GF-D8 (cell line): ENCODE results near the gene MGRN1.

Experiments used
- DNase-seq: peaks from one replicate; lab custom pipeline; 2025; lab: John Stamatoyannopoulos, UW

The MGRN1 gene

GRCh38 chr16:4624015-4624826 is at the start of gene MGRN1:
Gene MGRN1 (plus strand): TSS chr16:4624826. CDS start chr16:4624961, 135 bp downstream.
- DNase-seq: peak; percentile 86

- peak; percentile 42 for DNase-seq
These were observed 49.5 kb upstream of the MGRN1 start for GRCh38 chr16:4574919-4575705.

GRCh38 chr16:4576008-4576407 is 48.6 kb upstream of the MGRN1 start:
- DNase-seq: no peak

GRCh38 chr16:4578961-4579530 is 45.6 kb upstream of the MGRN1 start:
- DNase-seq: no peak

GRCh38 chr16:4580250-4580649 is 44.4 kb upstream of the MGRN1 start:
- no peak for DNase-seq

- DNase-seq: peak; percentile 78
These were observed 40.7 kb upstream of the MGRN1 start for GRCh38 chr16:4583906-4584305.

GRCh38 chr16:4586291-4586690 is 38.3 kb upstream of the MGRN1 start:
- DNase-seq: no peak

GRCh38 chr16:4588386-4588785 is 36.2 kb upstream of the MGRN1 start:
- no peak for DNase-seq

GRCh38 chr16:4588961-4589360 is 35.7 kb upstream of the MGRN1 start:
- DNase-seq: no peak

GRCh38 chr16:4591191-4591590 is 33.4 kb upstream of the MGRN1 start:
- DNase-seq: no peak

- DNase-seq: no peak
These were observed 32.7 kb upstream of the MGRN1 start for GRCh38 chr16:4591706-4592470.

- no peak for DNase-seq
These were observed 31.5 kb upstream of the MGRN1 start for GRCh38 chr16:4593086-4593485.

- DNase-seq: no peak
These were observed 29.9 kb upstream of the MGRN1 start for GRCh38 chr16:4594433-4595410.

- DNase-seq: no peak
These were observed 27.5 kb upstream of the MGRN1 start for GRCh38 chr16:4597174-4597573.

- no peak for DNase-seq
These were observed 25.6 kb upstream of the MGRN1 start for GRCh38 chr16:4599037-4599436.

- no peak for DNase-seq
These were observed 25.1 kb upstream of the MGRN1 start for GRCh38 chr16:4599545-4599944.

- no peak for DNase-seq
These were observed 23.4 kb upstream of the MGRN1 start for GRCh38 chr16:4601036-4601863.

- DNase-seq: no peak
These were observed 22.8 kb upstream of the MGRN1 start for GRCh38 chr16:4601864-4602186.

GRCh38 chr16:4602331-4602730 is 22.3 kb upstream of the MGRN1 start:
- DNase-seq: no peak

- DNase-seq: no peak
These were observed 20.9 kb upstream of the MGRN1 start for GRCh38 chr16:4603624-4604170.
